NCI-H187 (cell line): ENCODE results near the gene FBXO22.
A peak's percentile ranks its signal among the peaks of the same experiment; 100 is the strongest.
"Not testable (repeated sequence)": the region's sequence is repeated elsewhere in the genome, so short reads cannot be mapped to it uniquely, and the experiment has no call there.

Experiments
- DNase-seq, 2 experiments: peaks; one replicate each; lab custom pipeline; 2025; lab: John Stamatoyannopoulos, UW

The FBXO22 gene

GRCh38 chr15:75903331-75904239 is at the start of gene FBXO22:
Gene FBXO22, plus strand, starts transcription at chr15:75903878. Its CDS starts 86 bp downstream, at chr15:75903964.
- peak; percentile 41 to 63 for DNase-seq

GRCh38 chr15:75857886-75858285 is 45.8 kb upstream of the FBXO22 start:
- no peak for DNase-seq

- DNase-seq, result no peak
These were observed 41.8 kb upstream of the FBXO22 start for GRCh38 chr15:75861750-75862402.

GRCh38 chr15:75862796-75863195 is 40.9 kb upstream of the FBXO22 start:
- DNase-seq, result no peak

- DNase-seq, result no peak
These were observed 39.2 kb upstream of the FBXO22 start for GRCh38 chr15:75864213-75865059.

- not testable (repeated sequence) for DNase-seq
These were observed 37.6 kb upstream of the FBXO22 start for GRCh38 chr15:75866045-75866444.

- no peak for DNase-seq
These were observed 36.8 kb upstream of the FBXO22 start for GRCh38 chr15:75866916-75867315.

- no peak for DNase-seq
These were observed 36.2 kb upstream of the FBXO22 start for GRCh38 chr15:75867449-75867848.

GRCh38 chr15:75868019-75868418 is 35.7 kb upstream of the FBXO22 start:
- DNase-seq, result no peak

- no peak for DNase-seq
These were observed 34.2 kb upstream of the FBXO22 start for GRCh38 chr15:75869446-75869845.

GRCh38 chr15:75871589-75871988 is 32.1 kb upstream of the FBXO22 start:
- not testable (repeated sequence) for DNase-seq

GRCh38 chr15:75872403-75872990 is 31.2 kb upstream of the FBXO22 start:
- DNase-seq, result no peak

GRCh38 chr15:75884041-75884440 is 19.6 kb upstream of the FBXO22 start:
- no peak for DNase-seq

GRCh38 chr15:75887178-75887577 is 16.5 kb upstream of the FBXO22 start:
- DNase-seq, result no peak

GRCh38 chr15:75891895-75892294 is 11.8 kb upstream of the FBXO22 start:
- DNase-seq, result no peak

- no peak for DNase-seq
These were observed 7.9 kb upstream of the FBXO22 start for GRCh38 chr15:75895731-75896130.

- DNase-seq, result no peak
These were observed 3.1 kb upstream of the FBXO22 start for GRCh38 chr15:75900577-75900976.

- no peak for DNase-seq
These were observed 1.5 kb upstream of the FBXO22 start for GRCh38 chr15:75902129-75902557.

GRCh38 chr15:75905231-75905630 is 1.6 kb downstream of the FBXO22 start:
- no peak for DNase-seq

GRCh38 chr15:75910355-75910754 is 6.7 kb downstream of the FBXO22 start:
- DNase-seq, result not testable (repeated sequence)

GRCh38 chr15:75916978-75917377 is 13.3 kb downstream of the FBXO22 start:
- no peak for DNase-seq

GRCh38 chr15:75918135-75918534 is 14.5 kb downstream of the FBXO22 start:
- no peak for DNase-seq
